K562 treated with DMSO at 1 percent for 24 hours (cell line): ENCODE results near the gene NACA. TPM values are rescaled to one million over a fixed set of nuclear protein-coding genes. Genes with fewer than 3 reads are reported as not detected.

Source experiments
- total RNA-seq: library from RNA; unstranded; fragments of 300-600 nt; gene quantifications from 2 replicates; pipeline ENCODE4 v1.2.3, GENCODE V29; 2022; ENCODE audit warnings: low read depth; ENCODE audit not compliant: insufficient read depth

The NACA gene
- total RNA-seq: 1,599 and 1,695 TPM in 2 replicates

DNA sequence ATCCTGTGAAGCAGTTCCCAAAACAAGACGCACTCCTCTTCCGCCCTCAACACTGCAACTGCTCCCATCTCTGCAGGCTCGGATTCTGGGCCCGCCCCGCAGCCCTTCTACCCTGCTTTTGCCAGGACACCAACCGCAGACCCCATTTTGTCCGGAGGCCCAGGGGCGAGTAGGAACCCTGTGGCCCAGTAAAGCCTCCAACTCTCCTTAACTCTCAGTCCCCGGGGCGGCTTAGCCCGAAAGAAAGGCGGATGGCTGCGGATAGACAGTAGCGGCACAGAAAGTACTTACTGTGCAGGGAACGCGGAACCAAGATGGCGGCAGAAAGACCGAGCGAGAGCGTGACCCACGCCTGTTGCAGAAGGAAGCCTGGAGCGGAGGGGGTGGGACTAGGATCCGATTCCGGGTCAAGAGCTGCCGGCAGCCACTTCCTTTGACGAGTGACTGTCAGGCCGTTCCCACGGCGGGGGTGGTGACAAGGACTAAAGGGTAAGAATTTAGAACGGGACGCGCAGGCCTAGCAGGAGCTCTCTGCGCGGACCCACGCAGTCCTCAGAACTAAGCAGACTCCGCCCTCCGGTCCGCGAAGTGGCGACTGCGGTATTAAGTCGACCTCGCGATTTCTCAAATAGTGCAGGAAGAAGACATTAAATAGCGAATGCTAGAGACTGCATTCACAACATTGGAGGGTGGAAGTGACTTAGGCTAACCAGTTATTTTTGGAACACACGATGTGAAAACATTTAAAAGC is at the start of gene NACA:
NACA (minus strand) TSS at position 328 of the 751 bp plus-strand sequence. CDS start 778 bp downstream, outside the sequence.

DNA sequence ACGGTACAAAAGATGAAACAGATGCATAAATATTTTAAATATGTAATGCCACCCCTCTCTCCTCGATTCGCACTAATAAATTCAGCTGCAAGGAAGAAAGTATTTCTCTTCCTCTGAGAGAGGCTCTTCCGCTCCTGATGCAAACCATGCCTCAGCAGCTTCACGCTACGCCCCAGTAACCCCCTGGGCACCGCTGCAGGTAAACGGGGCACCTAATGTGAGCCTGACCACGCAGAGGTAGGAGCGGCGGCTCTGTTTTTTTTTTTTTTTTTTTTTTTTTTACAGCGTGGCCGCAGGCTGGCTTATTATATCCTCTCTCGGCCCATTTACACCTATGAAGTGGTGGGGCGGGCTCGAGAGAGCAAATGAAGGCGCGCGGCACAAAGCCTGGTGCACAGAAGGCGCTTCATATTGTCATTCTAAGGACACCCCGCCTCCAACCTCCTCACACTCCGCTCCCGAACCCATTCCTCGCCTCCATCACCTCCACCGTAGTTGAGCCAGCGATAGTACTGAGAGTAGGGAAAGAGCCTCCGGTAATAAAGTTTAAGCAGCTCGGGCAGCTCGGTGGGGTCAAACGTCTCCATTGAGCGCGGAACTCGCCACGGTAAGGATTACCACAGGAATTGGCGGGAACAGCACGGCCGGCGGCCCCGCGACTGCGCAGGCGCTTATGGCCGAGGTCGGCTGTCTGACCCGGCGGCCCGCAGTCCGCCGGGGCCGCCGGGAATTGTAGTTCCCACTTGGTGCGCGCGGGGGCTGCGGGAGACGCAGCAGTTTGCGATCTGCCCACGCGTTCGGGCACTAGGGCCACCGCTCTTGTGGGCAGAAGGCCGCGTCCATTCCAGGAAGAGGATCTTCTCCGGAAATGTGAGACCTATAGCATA is 26.9 kb upstream of the NACA start, which contains the start of gene PRIM1:
PRIM1 (minus strand) TSS at position 612 of the 887 bp plus-strand sequence; CDS start at position 587, 25 bp downstream.

DNA sequence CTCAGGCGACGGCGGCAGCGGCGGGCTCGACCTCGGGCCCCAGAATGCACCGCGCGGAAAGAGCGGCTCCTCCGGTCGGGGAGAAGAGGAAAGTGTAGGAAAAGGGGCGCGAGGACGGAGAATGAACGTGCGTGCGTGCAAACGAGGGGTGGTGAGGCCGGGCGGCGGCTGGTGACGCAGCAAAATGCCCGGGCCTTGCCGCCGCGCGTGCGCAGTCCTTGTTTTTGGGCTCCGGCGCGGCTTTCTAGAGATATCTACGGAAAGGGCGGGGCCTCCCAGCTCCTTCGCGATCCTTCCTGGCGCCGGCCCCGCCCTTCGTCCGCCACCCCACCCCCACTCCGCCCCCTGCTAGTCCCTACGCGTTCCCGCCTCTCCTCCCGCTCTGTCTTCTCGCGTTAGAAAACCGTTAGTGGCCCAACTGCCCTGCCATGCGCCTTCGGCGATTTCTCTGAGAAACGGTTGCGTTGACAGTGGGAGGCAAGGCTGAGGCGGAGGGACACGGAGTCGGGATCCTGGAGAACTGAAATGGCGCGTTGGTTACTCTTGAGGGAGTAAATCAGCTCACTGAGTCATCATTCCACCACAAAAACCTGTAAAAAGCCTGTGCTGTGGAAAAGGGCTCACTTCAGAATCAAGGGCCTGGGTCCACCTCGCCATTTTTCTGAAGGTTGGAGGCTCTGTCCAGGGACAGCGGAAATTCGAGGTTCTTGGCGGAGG is 36.8 kb downstream of the NACA start, which contains the start of gene PTGES3:
PTGES3 (minus strand) TSS at position 156 of the 717 bp plus-strand sequence. CDS start 285 bp downstream, outside the sequence.

Other genes with a start within 250 kb of the NACA start
- gene GLS2, start 237.1 kb downstream of the NACA start, total RNA-seq: 0.29 TPM in 1 of 2 replicates, not detected in the other
- 0.86 and 2.5 TPM in 2 replicates for gene RBMS2, start 203.5 kb downstream of the NACA start, total RNA-seq
- gene BAZ2A, start 95.0 kb downstream of the NACA start, total RNA-seq: 60.5 and 63.6 TPM in 2 replicates
- 849 and 855 TPM in 2 replicates for gene ATP5F1B, start 79.3 kb downstream of the NACA start, total RNA-seq
- gene PTGES3, start 37.0 kb downstream of the NACA start, total RNA-seq: 185 and 206 TPM in 2 replicates
- gene PRIM1, start 27.0 kb upstream of the NACA start, total RNA-seq: 53.2 and 58.9 TPM in 2 replicates
- 0.61 and 0.88 TPM in 2 replicates for gene HSD17B6, start 38.0 kb upstream of the NACA start, total RNA-seq
- gene SDR9C7, start 209.1 kb upstream of the NACA start, total RNA-seq: not detected in 2 replicates
- gene RDH16, start 232.3 kb upstream of the NACA start, total RNA-seq: 0.37 and 0.58 TPM in 2 replicates